GM08714 (cell line): ENCODE data around the gene RNASE4.
A peak's percentile ranks its signal among the peaks of the same experiment; 100 is the strongest.
"Not testable (repeated sequence)": the region's sequence is repeated elsewhere in the genome, so short reads cannot be mapped to it uniquely, and the experiment has no call there.

Experiments used
- H3K4me3 ChIP-seq: fragments of 200-500 bp; sonication (Bioruptor generic); 2 replicates; pipeline ENCODE4 v1.5.1; 2014; ENCODE audit warnings: mild to moderate bottlenecking, low read length, inconsistent platforms
- ZNF274 ChIP-seq: IDR thresholded peaks from 2 replicates; pipeline ENCODE4 v1.6.1; 2012; ENCODE audit warnings: mild to moderate bottlenecking, low read depth, low read length

The RNASE4 gene

GRCh38 chr14:20683891-20684661 lies at the start of gene RNASE4:
Gene RNASE4 (plus strand): TSS chr14:20684560. CDS start chr14:20699372, 14,812 bp downstream.
- no peak for TF ChIP-seq ZNF274
- H3K4me3 ChIP-seq = peak within 1 kb of the TSS; percentile 62

- no peak within 1 kb of the TSS for H3K4me3 ChIP-seq
- no peak for TF ChIP-seq ZNF274
Measured at GRCh38 chr14:20641591-20641990, 42.8 kb upstream of the RNASE4 start, which contains the start of gene OR6S1. Gene OR6S1 (minus strand): TSS chr14:20641691. CDS start chr14:20641691, 0 bp downstream.

- no peak for TF ChIP-seq ZNF274
- no peak overlapping the region for H3K4me3 ChIP-seq
Measured at GRCh38 chr14:20642182-20642581, 42.2 kb upstream of the RNASE4 start.

GRCh38 chr14:20642755-20643154 lies 41.6 kb upstream of the RNASE4 start:
- H3K4me3 ChIP-seq = not testable (repeated sequence)

DNA sequence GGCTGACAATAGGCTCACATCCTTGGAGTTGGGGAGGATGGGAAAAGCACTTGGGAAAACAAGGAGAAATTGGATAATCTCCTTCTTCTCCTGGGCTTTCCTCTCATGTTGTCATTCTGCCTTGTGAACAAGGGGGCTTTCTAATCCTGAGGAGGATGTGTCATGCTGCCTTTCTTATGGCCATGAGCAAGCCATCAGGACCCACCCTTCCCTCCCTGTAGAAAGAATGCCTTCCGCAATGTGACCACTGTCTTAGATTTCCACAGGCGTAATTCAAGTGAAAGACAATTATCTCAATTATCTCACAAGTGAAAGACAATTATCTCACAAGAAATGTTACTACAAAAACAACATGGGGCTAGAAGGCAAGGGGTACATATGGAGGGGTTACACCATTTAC lies 39.8 kb upstream of the RNASE4 start:
- no peak for TF ChIP-seq ZNF274

GRCh38 chr14:20645481-20645880 lies 38.9 kb upstream of the RNASE4 start:
- no peak overlapping the region for H3K4me3 ChIP-seq
- TF ChIP-seq ZNF274 = no peak

More for the DNA sequence above, 39.8 kb upstream of the RNASE4 start:
- no peak overlapping the region for H3K4me3 ChIP-seq

DNA sequence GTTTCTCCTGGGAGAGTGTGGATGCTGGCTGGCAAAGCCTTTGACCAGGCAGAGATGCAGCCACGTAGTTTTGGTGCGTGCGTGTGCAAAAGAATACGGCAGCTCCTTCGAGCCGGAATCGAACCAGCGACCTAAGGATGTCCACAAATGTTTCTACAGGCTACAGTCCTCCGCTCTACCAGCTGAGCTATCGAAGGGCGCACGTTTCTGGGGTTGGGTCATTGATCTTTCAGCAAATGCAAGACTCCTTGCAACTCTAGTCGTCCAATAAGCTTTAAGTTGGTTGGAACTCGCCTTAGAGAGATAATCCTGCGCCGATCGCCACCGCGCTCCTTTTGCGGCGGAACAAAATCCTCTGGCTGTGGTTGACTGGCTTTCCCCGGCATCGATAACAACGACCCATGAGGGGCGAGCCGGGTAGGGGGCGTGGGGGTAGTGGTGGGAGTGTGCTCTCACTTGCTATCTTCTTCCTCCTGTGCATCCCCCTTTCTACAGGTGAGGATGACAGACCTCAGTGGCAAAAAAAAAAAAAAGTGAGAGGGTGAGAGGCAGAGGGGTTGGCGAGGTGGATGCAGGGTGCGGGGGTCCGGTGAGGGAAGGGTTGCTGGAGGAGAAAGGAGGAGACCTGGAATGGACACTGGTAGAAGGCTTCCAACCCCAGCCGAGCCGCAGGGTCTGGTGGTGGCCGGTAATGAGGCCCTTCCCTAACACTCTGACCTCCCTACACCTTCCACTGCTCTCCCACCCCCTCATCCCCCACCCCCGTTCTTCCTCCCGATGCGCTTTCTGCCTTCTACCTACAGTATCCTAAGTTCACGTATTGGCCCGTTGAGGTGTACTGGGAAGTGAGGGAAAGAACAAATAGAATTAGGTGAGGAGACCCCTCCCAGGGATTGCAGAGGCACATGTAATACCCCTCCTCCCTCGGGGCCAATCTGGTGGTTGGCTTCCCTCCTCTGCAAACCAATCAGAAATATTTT lies 31.1 kb upstream of the RNASE4 start:
- no peak for TF ChIP-seq ZNF274
- H3K4me3 ChIP-seq = peak overlapping the region; percentile 10; the same call in 1 of the 2 replicates

DNA sequence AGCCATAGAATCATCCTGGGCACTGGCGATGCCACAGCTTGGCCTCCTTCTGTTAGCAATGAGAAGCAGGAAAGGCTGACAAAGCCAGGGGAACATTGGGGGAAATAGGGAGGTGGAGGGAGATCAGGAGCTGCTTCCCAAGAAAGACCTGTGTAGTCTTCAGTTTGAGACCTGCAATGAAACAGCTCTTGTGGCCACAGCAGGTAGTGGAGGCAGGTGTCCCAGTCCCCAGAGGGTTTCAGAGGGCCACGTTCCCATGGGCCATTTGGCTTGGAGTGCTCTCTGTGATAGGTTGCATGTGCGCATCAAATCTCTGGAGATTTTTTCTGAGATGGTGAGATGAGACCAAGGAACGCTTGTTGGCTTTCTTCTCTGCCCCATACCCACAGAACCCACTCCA lies 28.5 kb upstream of the RNASE4 start:
- no peak overlapping the region for H3K4me3 ChIP-seq
- no peak for TF ChIP-seq ZNF274

- no peak for TF ChIP-seq ZNF274
- H3K4me3 ChIP-seq = no peak overlapping the region
Measured at GRCh38 chr14:20656274-20656673, 28.1 kb upstream of the RNASE4 start.

GRCh38 chr14:20657216-20658211 lies 26.8 kb upstream of the RNASE4 start:
- no peak overlapping the region for H3K4me3 ChIP-seq
- no peak for TF ChIP-seq ZNF274

GRCh38 chr14:20658246-20658645 lies 26.1 kb upstream of the RNASE4 start:
- no peak for TF ChIP-seq ZNF274
- H3K4me3 ChIP-seq = no peak overlapping the region

DNA sequence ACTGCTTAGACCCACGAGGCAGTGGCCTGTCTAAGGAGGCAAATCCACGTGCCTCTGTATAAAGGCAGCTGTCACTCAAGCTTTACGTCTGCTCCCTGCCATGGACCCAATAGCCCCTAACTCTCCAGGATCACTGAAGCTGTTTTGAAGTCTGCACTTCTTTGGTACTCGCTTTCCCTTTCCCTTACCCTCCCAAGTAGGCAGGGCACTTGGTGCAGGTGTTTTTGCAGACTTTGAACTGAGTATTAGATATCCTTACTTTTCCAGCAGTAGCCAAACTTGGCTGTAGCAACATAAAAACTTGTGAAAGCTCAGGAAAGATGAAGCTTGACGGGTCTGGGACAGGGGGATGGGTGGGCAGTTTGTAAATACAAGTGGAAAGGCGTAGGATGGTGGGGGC lies 25.0 kb upstream of the RNASE4 start:
- no peak for TF ChIP-seq ZNF274
- no peak overlapping the region for H3K4me3 ChIP-seq

DNA sequence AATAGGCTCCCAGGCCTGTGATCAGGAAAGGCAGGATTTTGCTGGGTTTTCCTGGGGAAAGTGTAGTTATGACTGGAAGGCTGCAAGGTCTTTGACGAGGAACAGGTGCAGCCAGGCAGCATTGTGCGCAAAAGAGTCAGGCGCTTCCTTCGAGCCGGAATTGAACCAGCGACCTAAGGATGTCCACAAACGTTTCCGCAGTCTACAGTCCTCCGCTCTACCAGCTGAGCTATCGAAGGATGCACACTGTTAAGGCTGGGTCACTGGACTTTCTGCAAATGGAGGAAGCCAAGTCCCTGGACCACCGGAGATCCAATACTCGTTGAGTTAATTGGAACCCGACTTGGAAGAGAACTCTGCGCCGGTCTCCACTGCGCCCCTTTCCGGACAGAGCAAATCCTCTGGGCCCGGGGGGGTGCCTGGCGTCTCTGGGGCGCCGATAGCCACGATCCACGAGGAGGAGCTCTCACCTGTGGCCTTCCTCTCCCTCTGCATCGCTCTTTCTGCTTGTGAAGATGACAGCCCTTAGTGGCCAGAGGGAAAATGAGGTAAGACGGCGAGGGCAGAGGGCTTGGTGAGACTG lies 24.5 kb upstream of the RNASE4 start:
- TF ChIP-seq ZNF274 = no peak
- H3K4me3 ChIP-seq = no peak overlapping the region
